NCI-H1092 treated with DMSO at 0.1 percent for 48 hours (cell line): Measurements from ENCODE around the gene NUDT4.
"Not testable (repeated sequence)": the region's sequence is repeated elsewhere in the genome, so short reads cannot be mapped to it uniquely, and the experiment has no call there.

Experiments used
- DNase-seq: peaks from one replicate; lab custom pipeline; 2025; lab: John Stamatoyannopoulos, UW

The NUDT4 gene

DNA sequence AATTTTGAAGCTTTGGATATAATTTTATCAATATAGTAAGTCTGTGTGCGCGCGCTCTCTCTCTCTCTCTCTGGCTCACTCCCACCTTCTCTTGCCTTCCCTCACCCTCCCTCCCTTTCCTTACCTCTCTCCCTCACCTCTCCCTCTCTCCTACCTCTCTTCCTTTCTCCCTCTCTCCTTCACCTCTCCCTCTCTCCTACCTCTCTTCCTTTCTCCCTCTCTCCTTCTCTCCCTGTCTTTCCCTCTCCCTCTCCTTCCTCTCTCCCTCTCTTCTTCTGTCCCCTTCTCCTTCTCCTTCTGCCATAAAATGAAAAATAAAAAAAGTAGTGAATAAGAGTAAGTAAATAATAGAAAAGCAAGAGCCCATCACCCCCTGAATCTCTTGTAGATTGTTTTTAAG, 9.0 kb upstream of the NUDT4 start:
- DNase-seq, result no peak

DNA sequence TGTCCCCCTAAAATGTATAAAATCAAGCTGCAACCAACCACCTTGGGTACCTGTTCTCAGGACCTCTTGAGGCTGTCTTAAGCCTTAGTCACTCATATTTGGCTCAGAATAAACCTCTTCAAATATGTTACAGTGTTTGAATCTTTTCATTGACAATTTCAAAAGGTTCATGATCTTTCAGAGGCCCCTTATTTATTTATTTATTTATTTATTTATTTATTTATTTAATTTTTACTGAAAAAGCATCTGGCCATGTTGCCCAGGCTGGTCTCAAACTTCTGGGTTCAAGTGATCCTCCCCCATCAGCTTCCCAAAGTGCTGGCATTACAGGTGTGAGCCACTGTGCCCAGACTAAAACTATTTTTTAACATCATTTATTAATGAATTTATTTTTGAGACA, 8.2 kb upstream of the NUDT4 start:
- DNase-seq, result no peak

DNA sequence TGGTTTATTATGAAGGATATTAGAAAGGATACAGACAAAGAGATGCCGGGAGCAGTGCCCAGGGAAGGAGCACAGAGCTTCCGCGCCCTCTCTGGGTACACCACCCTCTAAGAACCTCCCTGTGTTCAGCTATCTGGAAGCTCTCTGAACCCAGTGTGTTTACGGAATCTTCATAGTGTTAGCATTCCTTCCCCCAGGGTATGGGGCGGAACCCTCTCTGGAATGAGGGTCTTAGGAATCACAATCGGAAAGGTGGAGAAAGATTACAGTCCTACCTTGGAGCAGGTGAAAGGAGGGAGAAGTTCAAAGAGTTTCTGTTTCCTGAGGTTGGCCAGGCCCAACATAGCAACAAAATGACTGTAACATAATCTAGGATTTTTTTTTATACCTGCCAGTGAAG, 6.8 kb upstream of the NUDT4 start:
- no peak for DNase-seq

DNA sequence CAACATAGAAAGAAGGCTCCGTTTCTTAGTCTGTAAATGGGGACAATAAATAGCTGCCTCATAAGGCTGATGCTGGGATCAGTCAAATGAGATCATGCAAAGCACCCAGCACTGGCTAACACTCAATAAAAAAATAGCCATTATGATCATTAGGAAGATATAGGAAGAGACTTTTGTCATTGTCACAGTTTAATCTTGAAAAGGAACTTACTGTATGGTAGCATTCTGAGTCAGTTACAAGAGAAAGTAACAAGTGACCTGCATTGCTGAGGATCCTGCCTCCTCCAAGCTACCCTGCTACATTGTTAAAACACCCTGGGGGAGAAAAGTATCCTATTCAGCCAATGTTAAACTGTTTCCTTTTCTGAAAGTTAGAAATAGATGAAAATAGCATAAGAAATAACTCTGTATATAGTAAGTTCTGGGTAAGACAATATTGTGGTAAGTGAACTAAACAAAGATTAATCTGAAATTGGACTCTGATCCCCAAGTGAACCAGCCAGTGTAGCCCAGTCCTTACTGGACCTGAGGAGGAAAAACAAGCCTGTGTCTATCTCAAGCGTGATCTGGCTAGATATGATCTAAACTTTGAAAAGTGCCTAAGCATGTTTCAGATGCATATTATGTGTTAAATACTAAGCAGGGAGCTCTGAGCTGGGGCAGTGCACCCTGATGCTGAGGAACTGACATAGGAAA, 3.6 kb upstream of the NUDT4 start:
- DNase-seq, result no peak

DNA sequence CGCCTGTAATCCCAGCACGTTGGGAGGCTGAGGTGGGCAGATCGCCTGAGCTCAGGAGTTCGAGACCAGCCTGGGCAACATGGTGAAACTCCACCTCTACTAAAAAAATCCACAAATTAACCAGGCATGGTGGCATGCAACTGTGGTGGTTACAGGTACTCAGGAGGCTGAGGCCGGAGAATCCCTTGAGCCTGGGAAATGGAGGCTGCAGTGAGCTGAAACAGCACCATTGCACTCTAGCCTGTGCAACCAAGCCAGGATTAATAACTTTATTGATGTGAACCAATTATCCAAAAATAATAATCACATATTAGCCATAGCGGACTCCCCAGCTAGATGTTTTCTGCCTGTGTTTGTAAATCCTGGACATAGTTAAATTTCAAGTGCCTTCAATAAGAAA, 1.8 kb upstream of the NUDT4 start:
- no peak for DNase-seq

DNA sequence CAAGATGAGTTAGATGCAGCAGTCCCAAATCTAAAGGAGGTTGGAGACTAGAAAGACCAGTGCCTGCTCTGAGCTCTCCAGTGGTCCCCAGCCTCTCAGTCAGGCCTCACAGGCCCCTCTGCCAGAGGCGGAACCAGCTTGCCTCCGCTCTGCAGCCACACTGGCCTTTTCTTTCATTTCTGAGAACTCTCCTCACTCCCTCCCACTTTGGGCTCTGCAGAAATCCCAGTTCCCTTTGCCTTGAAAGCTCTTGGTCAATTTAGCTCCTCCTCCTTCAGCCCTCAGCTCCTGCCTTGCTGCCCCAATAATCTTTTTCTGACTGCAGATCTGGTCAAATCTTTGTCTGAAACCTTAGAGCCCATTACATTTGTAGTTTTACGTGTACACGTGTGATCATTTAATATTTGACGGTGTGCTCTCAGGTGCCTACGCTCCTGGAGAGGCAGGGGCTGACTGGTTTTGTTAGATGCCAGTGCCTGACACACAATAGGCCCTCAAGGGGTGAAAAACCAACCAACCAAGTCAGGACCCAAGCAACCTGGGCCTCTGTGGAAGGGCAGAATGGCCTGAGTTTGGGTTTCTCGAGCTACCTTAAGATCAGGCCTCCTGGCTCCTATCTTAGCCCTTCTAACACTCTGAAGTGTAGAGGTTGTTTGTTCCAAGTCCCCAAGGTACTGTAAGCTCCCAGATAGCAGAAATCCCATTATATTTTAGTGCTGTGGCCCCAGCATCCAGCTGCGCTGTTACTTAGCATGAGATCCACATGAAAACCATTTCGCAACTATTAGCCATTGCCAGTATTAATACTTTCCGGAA, 1.1 kb upstream of the NUDT4 start:
- no peak for DNase-seq

DNA sequence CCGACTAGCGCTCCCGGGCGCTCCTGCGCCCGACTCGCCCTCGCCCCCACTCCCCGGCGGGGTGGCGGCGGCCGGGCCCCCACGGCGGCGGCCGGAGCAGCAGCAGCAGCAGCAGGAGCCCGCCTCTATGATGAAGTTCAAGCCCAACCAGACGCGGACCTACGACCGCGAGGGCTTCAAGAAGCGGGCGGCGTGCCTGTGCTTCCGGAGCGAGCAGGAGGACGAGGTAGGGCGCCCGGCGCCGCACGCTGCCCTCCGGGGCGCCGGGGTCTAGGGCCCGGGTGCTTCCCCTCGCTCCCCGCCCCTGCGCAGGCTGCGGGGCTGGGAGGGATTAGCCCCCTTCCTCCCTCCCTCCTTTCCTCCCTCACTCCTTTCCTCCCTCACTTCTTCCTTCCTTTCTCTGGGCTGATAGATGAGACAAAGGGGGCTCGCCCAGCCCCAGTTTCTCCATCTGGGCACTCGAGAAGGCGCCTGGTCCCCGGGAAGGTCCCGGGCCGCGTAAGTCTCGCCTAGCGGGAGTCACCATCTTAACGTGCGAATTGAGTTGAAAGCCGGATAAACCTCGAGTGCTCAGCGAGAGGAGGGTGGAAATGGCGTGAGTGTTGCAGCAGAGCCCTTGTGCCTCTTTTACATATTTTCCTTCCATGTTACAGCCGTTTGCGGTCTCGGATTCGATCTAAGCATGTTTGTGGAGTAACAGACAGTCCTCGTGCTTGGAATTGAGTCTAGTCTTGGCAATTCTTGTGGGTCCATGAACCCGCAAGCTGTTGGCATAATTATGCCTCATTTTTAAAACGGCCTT, 672 bp downstream of the NUDT4 start:
- peak; percentile 40 for DNase-seq

DNA sequence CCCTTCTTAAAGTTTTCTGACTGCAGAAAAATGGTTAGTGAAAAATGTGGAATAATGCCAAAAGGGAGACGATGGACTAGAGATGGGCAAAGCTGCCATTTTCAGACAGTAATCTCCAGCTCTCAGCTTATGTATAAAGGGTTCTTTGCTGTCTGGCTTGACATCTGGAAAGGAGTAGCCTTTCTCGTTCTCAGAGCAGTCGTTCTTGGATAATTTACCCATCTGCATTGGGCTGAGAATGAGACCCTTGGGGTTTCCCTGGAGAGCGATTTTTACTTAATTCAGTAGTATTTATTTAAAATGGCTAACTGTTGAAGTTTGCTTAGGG, 1.2 kb downstream of the NUDT4 start:
- DNase-seq, result peak; percentile 30

DNA sequence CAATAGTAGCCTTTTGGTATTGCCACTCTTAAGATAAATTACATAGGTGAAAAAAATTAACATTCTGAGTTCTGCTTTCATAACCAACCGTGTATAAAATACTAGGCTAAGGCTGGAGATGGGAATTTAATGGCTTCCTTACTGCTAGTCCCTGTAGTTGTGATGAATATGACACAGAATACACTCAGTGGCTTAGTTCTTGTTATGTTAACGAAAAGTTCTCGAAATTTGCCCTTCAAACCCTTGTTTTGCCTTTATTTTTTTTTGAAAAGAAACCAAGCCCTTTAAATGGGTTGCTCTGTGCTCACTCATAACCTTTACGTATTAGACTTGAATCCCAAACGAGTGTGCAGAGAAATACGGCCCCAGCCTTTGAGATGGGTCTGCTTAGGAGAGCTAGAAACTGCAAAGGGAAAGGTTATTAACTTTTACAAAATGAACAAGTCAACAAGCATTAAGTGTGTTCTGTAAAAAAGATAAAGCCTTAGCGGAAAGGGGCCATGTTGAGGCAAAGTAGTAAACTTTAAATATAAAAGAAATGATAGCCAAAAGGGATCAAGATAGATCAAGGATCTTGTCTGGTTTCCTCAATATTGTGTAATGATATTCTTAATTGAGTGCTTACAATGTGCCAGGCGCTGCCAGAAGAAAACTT, 1.7 kb downstream of the NUDT4 start:
- DNase-seq, result peak; percentile 31

DNA sequence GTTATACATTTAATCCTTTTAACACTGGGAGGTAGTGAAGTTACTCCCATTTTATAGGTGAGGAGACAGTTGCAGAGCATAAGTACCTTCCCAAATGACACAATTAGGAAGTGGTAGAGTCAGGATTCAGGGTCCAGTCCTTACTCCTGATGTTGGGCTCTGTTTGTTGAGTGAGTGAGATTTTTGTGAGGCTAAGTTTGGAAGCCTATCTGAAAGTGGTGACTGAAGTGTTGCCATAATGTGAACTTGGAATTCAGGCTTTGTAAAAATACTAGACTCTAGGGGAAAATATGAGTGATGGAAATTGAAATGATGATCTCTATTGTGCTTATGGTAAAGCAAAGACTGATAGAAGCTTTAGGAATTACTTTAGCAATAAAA, 2.2 kb downstream of the NUDT4 start:
- no peak for DNase-seq

DNA sequence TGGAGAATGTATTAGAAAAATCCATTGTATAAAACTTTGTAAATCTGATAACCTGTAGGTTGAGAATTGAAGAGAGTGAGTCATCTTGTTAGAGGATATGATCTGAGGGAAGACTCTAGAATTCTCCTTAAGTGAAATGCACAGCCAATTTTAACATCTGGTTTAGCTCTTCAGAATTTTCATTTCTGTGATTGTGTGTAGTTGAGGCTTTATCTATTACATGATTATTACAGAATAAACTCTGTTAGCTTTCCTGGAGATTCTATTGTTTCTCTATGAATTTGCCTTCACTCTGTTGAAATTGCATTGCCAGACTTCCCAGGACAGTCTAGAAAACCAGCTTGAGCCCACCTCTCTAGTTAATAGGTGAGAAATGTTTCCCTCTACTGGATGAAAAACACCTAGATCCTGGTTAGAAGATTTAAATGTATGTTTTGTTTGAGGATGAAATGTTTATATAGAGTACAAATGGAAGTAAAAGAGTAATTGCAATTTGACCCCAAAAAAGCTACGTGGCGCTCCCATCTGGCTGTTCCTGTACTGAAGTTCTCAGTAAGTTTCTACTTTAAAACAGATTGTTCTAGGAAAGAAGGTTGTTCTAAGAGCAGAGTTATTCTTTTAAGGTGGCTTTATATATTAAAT, 2.9 kb downstream of the NUDT4 start:
- DNase-seq, result peak; percentile 12

DNA sequence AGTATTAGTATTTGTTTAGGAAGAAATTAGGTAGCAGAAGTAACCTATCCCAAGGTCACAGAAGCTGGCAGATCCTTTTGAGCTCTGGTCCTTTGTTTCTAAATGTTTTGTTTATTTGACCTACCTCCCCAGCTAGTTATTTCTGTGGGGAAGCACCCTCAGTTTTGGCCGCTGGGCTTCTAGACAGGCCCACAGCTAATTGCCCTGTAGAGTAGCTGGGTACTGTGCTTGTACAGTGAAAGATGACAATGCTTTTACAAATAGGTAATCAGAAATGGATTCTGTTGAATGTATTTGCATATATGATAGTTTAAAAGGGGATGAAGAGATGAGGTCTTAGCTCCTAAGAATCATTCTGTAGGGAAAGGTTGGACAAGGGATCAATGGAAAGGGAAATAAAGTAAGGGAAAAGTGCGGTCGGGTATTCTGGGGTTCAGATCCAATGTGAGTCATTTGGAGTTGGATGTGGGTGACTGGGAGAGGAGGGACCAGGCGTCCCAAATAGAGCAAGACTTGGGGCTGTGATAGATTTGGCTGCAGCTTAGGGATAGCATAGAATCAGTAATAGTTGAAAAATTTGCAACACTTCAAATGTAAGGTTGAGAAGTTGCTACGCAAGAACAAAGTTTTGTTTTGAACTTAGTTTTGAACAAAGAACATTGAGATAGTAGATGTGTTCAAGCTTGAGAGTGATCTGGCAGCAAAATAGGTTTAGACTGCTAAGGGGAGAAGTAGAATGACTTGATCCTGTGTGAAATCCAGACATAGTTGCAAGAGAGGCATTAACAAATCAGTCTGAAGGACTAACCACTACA, 3.6 kb downstream of the NUDT4 start:
- DNase-seq, result no peak

DNA sequence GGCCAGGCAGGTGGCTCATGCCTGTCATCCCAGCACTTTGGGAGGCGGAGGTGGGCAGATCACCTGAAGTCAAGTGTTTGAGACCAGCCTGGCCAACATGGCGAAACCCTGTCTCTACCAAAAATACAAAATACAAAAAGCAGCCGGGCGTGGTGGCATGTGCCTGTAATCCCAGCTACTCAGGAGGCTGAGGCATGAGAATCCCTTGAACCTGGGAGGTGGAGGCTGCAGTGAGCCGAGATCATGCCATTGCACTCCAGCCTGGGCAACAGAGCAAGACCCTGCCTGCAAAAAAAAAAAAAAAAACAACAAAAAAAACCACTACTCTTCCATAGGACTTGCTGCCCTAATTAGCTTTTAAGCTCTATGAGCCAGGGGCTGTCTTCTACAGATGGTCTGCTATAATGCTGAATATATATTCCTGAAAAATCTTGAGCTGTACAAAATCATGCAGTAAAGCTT, 4.3 kb downstream of the NUDT4 start:
- not testable (repeated sequence) for DNase-seq

DNA sequence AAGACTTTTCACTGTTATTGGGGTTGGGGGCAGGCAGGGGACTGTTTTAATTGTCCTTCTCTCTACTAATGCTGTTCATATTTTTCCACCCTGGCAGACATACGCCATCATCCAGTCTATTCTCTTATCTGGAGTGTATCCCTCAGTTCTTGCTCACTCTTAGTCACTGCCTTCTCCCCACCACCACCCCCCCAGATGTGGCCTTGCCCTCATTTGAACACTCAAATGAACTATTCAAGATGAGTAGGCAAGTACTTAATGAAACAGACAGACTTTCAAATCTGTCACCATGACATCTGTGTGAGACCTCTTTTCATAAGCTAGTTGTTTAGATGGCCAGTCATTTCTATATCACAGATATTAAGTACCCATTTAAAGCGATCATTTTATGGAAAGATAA, 10.1 kb downstream of the NUDT4 start:
- no peak for DNase-seq

DNA sequence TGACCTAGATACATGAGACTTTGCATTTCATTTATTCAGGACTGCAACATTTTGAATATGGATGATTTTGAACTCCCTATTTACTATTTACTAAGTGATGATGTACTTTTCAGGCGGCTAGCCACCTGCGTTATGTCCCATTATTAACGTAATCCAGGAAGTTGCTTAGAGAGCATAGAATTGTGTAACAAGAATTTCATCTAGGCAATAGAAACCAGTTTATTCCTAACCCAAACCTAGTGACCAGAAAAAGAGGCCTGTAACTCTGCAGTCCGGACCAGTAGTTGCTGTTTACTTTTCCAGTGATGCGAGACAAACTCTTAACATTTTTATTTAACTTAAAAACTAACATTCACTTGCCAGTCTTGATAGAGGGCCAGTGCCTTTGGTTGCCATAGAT, 12.3 kb downstream of the NUDT4 start:
- DNase-seq, result no peak

DNA sequence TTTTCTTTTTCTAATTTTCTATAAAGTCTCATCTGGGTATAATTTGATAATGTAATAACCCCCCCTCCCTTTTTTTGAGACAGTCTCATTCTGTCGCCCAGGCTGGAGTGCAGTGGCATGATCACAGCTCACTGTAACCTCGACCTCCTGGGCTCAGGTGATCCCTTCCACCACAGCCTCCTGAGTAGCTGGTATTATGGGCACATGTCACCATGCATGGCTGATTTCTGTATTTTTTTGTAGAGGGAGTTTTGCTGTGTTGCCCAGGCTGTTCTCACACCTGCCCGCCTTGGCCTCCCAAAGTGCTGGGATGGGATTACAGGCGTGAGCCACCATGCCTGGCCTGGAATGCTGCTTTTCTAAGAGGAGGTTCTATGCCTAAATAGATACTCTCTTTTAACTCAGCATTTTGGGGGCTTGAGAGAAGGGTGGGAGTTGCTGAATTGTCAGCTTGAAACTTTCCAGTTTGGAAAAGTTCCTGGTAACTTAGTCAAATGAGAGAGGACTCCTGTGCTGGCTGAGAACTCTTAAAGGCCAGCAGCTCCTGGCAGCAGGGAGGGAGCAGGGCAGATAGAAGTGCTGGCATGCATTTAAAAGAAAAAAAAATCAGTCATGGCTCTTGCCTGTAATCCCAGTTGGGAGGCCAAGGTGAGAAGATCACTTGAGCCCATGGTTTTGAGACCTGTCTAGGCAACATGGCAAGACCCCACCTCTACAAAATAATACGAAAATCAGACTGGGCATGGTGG, 13.0 kb downstream of the NUDT4 start:
- DNase-seq, result no peak

DNA sequence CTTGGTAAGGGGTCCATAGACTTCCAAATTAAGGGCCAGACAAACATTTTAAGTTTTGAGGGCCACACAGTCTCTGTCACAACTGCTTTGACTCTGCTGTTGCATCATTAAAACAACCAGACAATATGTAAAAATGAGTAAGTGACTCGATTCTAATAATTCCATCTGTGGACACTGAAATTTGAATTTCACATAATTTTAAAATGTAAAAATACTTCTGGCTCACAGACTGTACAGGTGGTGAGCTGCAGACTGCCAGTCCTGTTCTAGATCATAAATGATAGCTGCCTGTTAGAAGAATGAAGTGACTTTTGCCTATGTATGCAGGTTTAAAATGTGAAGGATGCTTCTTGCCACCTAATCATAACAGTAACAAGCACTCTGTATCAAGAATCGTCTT, 15.7 kb downstream of the NUDT4 start:
- no peak for DNase-seq

DNA sequence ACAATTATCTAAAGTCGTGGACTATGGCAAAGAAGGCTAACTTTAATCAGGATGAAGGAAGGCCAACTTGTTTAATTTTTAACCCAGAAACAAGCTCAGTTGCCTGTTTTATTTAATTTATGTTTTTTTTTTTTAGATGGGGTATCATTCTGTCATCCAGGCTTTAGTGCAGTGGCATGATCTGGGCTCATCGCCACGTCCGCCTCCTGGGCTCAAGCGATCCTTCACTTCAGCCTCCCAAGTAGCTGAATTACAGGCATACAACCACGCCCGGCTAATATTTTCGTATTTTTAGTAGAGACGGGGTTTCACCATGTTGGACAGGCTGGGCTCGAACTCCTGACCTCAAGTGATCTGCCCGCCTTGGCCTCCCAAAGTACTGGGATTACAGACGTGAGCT, 19.7 kb downstream of the NUDT4 start:
- DNase-seq, result no peak

DNA sequence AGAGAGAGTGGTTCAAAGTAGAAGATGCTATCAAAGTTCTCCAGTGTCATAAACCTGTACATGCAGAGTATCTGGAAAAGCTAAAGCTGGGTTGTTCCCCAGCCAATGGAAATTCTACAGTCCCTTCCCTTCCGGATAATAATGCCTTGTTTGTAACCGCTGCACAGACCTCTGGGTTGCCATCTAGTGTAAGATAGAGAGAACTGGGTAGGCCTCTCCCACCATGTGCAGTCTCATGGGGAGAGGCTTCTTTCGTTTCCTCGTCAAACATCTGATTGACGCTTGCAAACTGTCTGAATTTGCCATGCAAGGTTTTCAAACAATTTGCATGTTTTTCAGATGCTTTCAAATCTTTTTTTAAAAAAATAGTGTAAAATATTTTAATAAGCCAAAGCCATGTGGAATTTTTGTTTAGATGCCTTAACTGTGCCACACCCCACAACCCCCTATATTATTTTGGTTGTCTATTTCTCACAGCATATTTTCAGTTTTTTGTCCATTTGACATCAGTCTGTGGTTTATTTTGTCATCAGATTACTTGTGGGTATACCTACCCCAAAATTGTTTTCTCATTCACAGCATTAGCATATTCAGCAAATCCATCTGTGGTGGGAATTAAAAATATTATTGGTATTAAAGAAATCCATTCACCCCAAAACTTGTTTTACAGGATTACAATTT, 21.6 kb downstream of the NUDT4 start:
- not testable (repeated sequence) for DNase-seq
